Measurements from ENCODE around the gene PLCL1. TPM values are rescaled to one million over a fixed set of nuclear protein-coding genes. Genes with fewer than 3 reads are reported as not detected.

The PLCL1 gene
- total RNA-seq, 4 donors from 2014 or later, result 6.6 to 10.0 (median 7.9) TPM

GRCh38 chr2:198144660-198145059, 340.3 kb downstream of the PLCL1 start:
- no peaks in the 10 kb centered on the region for H3K36me3 ChIP-seq
- no peaks in the 10 kb centered on the region for H3K4me1 ChIP-seq
- H3K27ac ChIP-seq, result no peak overlapping the region
- no peak for DNase-seq (ENCODE audit: low spot score in 2 of 2)
- H3K9me3 ChIP-seq, result no peaks in the 10 kb centered on the region
- H3K27me3 ChIP-seq, result no peaks in the 10 kb centered on the region
- WGBS, 2 donors, result 54 to 71% methylated on average over 3 of the region's 3 CpGs
- TF ChIP-seq EP300 (IDR thresholded peaks at IDR 0.05) (no peak), CTCF (IDR thresholded peaks at IDR 0.05) (no peak), POLR2A (IDR thresholded peaks at IDR 0.05) (no peak)
- H3K4me3 ChIP-seq, result no peak overlapping the region

- Histone ChIP-seq H3K4me1 (no peaks in the 10 kb centered on the region), H3K27me3 (no peaks in the 10 kb centered on the region), H3K9me3 (peaks cover 0 to 2% (median 0%) of the 10 kb centered on the region in 4 donors), H3K27ac (no peak overlapping the region), H3K4me3 (no peak overlapping the region), H3K36me3 (no peaks in the 10 kb centered on the region)
- TF ChIP-seq EP300 (IDR thresholded peaks at IDR 0.05) (no peak), POLR2A (IDR thresholded peaks at IDR 0.05) (no peak), CTCF (IDR thresholded peaks at IDR 0.05) (no peak)
- no peak for DNase-seq (ENCODE audit: low spot score in 2 of 2)
- 78 to 79% methylated on average over 3 of the region's 3 CpGs for WGBS, 2 donors
Measured at GRCh38 chr2:198146346-198146940, 342.1 kb downstream of the PLCL1 start.

- DNase-seq (ENCODE audit: low spot score in 2 of 2), result no peak
- Histone ChIP-seq H3K4me1 (no peaks in the 10 kb centered on the region), H3K4me3 (no peak overlapping the region), H3K27me3 (no peaks in the 10 kb centered on the region), H3K27ac (no peak overlapping the region), H3K9me3 (peaks cover 0 to 20% (median 2%) of the 10 kb centered on the region in 4 donors), H3K36me3 (peaks cover 0 to under 1% (median 0%) of the 10 kb centered on the region in 3 donors)
- TF ChIP-seq POLR2A (IDR thresholded peaks at IDR 0.05) (no peak), CTCF (IDR thresholded peaks at IDR 0.05) (no peak), EP300 (IDR thresholded peaks at IDR 0.05) (no peak)
Measured at GRCh38 chr2:198157314-198157713, 352.9 kb downstream of the PLCL1 start.

- Histone ChIP-seq H3K4me1 (no peaks in the 10 kb centered on the region), H3K4me3 (no peak overlapping the region), H3K9me3 (peaks cover 0 to 19% (median 0%) of the 10 kb centered on the region in 4 donors), H3K36me3 (no peaks in the 10 kb centered on the region), H3K27ac (no peak overlapping the region), H3K27me3 (no peaks in the 10 kb centered on the region)
- no peak for DNase-seq (ENCODE audit: low spot score in 2 of 2)
- no peak for TF ChIP-seq EP300 (IDR thresholded peaks at IDR 0.05)
- TF ChIP-seq CTCF (IDR thresholded peaks at IDR 0.05), result no peak
- no peak for TF ChIP-seq POLR2A (IDR thresholded peaks at IDR 0.05)
Measured at GRCh38 chr2:198161151-198161550, 356.8 kb downstream of the PLCL1 start.

- H3K4me1 ChIP-seq, result no peaks in the 10 kb centered on the region
- DNase-seq (ENCODE audit: low spot score in 2 of 2), result no peak
- no peak for TF ChIP-seq EP300 (IDR thresholded peaks at IDR 0.05)
- TF ChIP-seq POLR2A (IDR thresholded peaks at IDR 0.05), result no peak
- no peak for TF ChIP-seq CTCF (IDR thresholded peaks at IDR 0.05)
- no peaks in the 10 kb centered on the region for H3K27me3 ChIP-seq
- no peak overlapping the region for H3K27ac ChIP-seq
- H3K9me3 ChIP-seq, result peaks cover 0 to 8% (median 0%) of the 10 kb centered on the region in 4 donors
- H3K36me3 ChIP-seq, result no peaks in the 10 kb centered on the region
- no peak overlapping the region for H3K4me3 ChIP-seq
Measured at GRCh38 chr2:198162276-198162675, 357.9 kb downstream of the PLCL1 start.
